Measurements from ENCODE around the gene SNX8. TPM values are rescaled to one million over a fixed set of nuclear protein-coding genes. Genes with fewer than 3 reads are reported as not detected.
A peak's percentile ranks its signal among the peaks of the same experiment; 100 is the strongest.
"Not testable (repeated sequence)": the region's sequence is repeated elsewhere in the genome, so short reads cannot be mapped to it uniquely, and the experiment has no call there.

The SNX8 gene
- total and polyA plus RNA-seq, 2 donors (not counting 1 experiment from before 2014, with no cell fraction given): 64.4 to 126 TPM

- no peak overlapping the region for H3K4me2 ChIP-seq (replicated peaks; ENCODE audit: low read depth, low read length, poor library complexity, severe bottlenecking)
- H3K36me3 ChIP-seq (replicated peaks in 1 of 2; ENCODE audit: control extremely low read depth in 1 of 2, control insufficient read depth in 1 of 2, extremely low read depth in 1 of 2, insufficient read depth in 2 of 2, low read length in 1 of 2): no peaks in the 10 kb centered on the region
- no peak overlapping the region for H2AFZ ChIP-seq (ENCODE audit: insufficient read depth, low read depth, low read length, poor library complexity, severe bottlenecking)
- TF ChIP-seq, protein P1, sequence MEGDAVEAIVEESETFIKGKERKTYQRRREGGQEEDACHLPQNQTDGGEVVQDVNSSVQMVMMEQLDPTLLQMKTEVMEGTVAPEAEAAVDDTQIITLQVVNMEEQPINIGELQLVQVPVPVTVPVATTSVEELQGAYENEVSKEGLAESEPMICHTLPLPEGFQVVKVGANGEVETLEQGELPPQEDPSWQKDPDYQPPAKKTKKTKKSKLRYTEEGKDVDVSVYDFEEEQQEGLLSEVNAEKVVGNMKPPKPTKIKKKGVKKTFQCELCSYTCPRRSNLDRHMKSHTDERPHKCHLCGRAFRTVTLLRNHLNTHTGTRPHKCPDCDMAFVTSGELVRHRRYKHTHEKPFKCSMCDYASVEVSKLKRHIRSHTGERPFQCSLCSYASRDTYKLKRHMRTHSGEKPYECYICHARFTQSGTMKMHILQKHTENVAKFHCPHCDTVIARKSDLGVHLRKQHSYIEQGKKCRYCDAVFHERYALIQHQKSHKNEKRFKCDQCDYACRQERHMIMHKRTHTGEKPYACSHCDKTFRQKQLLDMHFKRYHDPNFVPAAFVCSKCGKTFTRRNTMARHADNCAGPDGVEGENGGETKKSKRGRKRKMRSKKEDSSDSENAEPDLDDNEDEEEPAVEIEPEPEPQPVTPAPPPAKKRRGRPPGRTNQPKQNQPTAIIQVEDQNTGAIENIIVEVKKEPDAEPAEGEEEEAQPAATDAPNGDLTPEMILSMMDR (IDR thresholded peaks at IDR 0.05): no peak
- no peak for TF ChIP-seq EZH2 (IDR thresholded peaks at IDR 0.05; ENCODE audit: borderline replicate concordance, insufficient read depth, low read depth, low read length, poor library complexity, severe bottlenecking)
- H3K27me3 Mint-ChIP-seq: no peaks in the 10 kb centered on the region
- CTCF ChIA-PET: no interaction called here
- WGBS (ENCODE audit: insufficient coverage): 95% methylated on average over 1 of the region's 1 CpG
- H3K4me1 Mint-ChIP-seq: peaks cover 21% of the 10 kb centered on the region
- H3K9me3 ChIP-seq (ENCODE audit: control extremely low read depth in 1 of 3, control insufficient read depth in 2 of 3, insufficient read depth in 1 of 3, low read length in 2 of 3): peaks cover 0 to 12% (median 0%) of the 10 kb centered on the region in 3 donors
- POLR2A ChIA-PET: no interaction called here
- ATAC-seq (ENCODE audit: low read depth): no peak
- H3K4me3 ChIP-seq (ENCODE audit: control extremely low read depth in 1 of 5, extremely low read depth in 1 of 5, insufficient read depth in 1 of 5, low read depth in 2 of 5, low read length in 4 of 5): no peak overlapping the region
- peaks cover 24% of the 10 kb centered on the region for H3K79me2 ChIP-seq (ENCODE audit: control insufficient read depth, insufficient read depth, low read length)
- no peak overlapping the region for H3K4me3 Mint-ChIP-seq
- peaks cover 18 to 37% of the 10 kb centered on the region in 2 donors for H3K4me1 ChIP-seq (ENCODE audit: control insufficient read depth in 2 of 2, insufficient read depth in 2 of 2, low read length in 2 of 2)
- no peak overlapping the region for H3K27ac ChIP-seq (ENCODE audit: low read length in 2 of 2)
- H3K27ac Mint-ChIP-seq: no peak overlapping the region
- intact Hi-C loops (cut with micrococcal nuclease): no loop called here
- no peaks in the 10 kb centered on the region for H4K20me1 ChIP-seq (ENCODE audit: control insufficient read depth, insufficient read depth, low read length, poor library complexity, severe bottlenecking)
- H3K27me3 ChIP-seq (replicated peaks in 1 of 4; ENCODE audit: control extremely low read depth in 1 of 4, control insufficient read depth in 3 of 4, insufficient read depth in 4 of 4, low read length in 3 of 4): no peaks in the 10 kb centered on the region
- no peaks in the 10 kb centered on the region for H3K9me3 Mint-ChIP-seq (ENCODE audit: insufficient read depth)
- H3K9ac ChIP-seq (ENCODE audit: low read length): no peak overlapping the region
- DNase-seq: no peak
These were observed 2.3 kb upstream of the SNX8 start for GRCh38 chr7:2316578-2316977.

DNA sequence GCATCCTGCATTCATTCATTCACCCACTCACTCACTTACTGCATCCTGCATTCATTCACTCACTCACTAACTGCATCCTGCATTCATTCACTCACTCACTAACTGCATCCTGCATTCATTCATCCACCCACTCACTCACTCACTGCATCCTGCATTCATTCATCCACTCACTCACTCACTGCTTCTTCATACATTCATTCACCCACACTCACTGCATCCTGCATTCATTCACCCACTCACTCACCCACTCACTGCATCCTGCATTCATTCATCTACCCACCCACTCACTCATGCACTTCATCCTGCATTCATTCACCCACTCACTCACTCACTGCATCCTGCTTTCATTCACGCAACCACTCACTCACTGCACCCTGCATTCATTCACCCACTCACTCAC lies 1.5 kb upstream of the SNX8 start:
- H3K36me3 ChIP-seq (replicated peaks in 1 of 2; ENCODE audit: control extremely low read depth in 1 of 2, control insufficient read depth in 1 of 2, extremely low read depth in 1 of 2, insufficient read depth in 2 of 2, low read length in 1 of 2): no peaks in the 10 kb centered on the region
- H3K9me3 ChIP-seq (ENCODE audit: control extremely low read depth in 1 of 3, control insufficient read depth in 2 of 3, insufficient read depth in 1 of 3, low read length in 2 of 3): peaks cover 0 to 16% (median 0%) of the 10 kb centered on the region in 3 donors
- Mint-ChIP-seq H3K9me3 (ENCODE audit: insufficient read depth) (no peaks in the 10 kb centered on the region), H3K4me1 (peaks cover 28% of the 10 kb centered on the region), H3K27me3 (no peaks in the 10 kb centered on the region), H3K27ac (no peak overlapping the region), H3K4me3 (no peak overlapping the region)
- ATAC-seq (ENCODE audit: low read depth) (no peak), DNase-seq (no peak)
- 96% methylated on average over 1 of the region's 1 CpG for WGBS (ENCODE audit: insufficient coverage)
- H3K4me1 ChIP-seq (ENCODE audit: control insufficient read depth in 2 of 2, insufficient read depth in 2 of 2, low read length in 2 of 2): peaks cover 25 to 45% of the 10 kb centered on the region in 2 donors
- H3K27ac ChIP-seq (ENCODE audit: low read length in 2 of 2): no peak overlapping the region
- H3K4me2 ChIP-seq (replicated peaks; ENCODE audit: low read depth, low read length, poor library complexity, severe bottlenecking): no peak overlapping the region
- POLR2A ChIA-PET: no interaction called here
- no peak overlapping the region for H2AFZ ChIP-seq (ENCODE audit: insufficient read depth, low read depth, low read length, poor library complexity, severe bottlenecking)
- no peaks in the 10 kb centered on the region for H3K27me3 ChIP-seq (replicated peaks in 1 of 4; ENCODE audit: control extremely low read depth in 1 of 4, control insufficient read depth in 3 of 4, insufficient read depth in 4 of 4, low read length in 3 of 4)
- TF ChIP-seq, protein P1 (IDR thresholded peaks at IDR 0.05): no peak
- TF ChIP-seq EZH2 (IDR thresholded peaks at IDR 0.05; ENCODE audit: borderline replicate concordance, insufficient read depth, low read depth, low read length, poor library complexity, severe bottlenecking): no peak
- intact Hi-C loops (cut with micrococcal nuclease): no loop called here
- peaks cover 32% of the 10 kb centered on the region for H3K79me2 ChIP-seq (ENCODE audit: control insufficient read depth, insufficient read depth, low read length)
- no peaks in the 10 kb centered on the region for H4K20me1 ChIP-seq (ENCODE audit: control insufficient read depth, insufficient read depth, low read length, poor library complexity, severe bottlenecking)
- H3K9ac ChIP-seq (ENCODE audit: low read length): no peak overlapping the region
- H3K4me3 ChIP-seq (ENCODE audit: control extremely low read depth in 1 of 5, extremely low read depth in 1 of 5, insufficient read depth in 1 of 5, low read depth in 2 of 5, low read length in 4 of 5): no peak overlapping the region
- CTCF ChIA-PET: no interaction called here

DNA sequence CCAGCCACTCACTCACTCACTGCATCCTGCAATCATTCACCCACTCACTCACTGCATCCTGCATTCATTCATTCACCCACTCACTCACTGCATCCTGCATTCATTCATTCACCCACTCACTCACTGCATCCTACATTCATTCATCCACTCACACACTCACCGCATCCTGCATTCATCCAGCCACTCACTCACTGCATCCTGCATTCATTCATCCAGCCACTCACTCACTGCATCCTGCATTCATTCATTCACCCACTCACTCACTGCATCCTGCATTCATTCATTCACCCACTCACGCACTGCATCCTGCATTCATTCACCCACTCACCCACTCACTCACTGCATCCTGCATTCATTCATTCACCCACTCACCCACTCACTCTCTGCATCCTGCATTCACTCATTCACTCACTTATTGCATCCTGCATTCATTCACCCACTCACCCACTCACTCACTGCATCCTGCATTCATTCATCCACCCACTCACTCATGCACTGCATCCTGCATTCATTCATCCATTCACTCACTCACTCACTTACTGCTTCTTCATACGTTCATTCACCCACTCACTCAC lies 802 bp upstream of the SNX8 start:
- DNase-seq; H4K20me1 ChIP-seq (ENCODE audit: control insufficient read depth, insufficient read depth, low read length, poor library complexity, severe bottlenecking); H3K9me3 Mint-ChIP-seq (ENCODE audit: insufficient read depth); H2AFZ ChIP-seq (ENCODE audit: insufficient read depth, low read depth, low read length, poor library complexity, severe bottlenecking); H3K27ac Mint-ChIP-seq; H3K36me3 ChIP-seq (replicated peaks in 1 of 2; ENCODE audit: control extremely low read depth in 1 of 2, control insufficient read depth in 1 of 2, extremely low read depth in 1 of 2, insufficient read depth in 2 of 2, low read length in 1 of 2); ATAC-seq (ENCODE audit: low read depth); H3K27ac ChIP-seq (ENCODE audit: low read length in 2 of 2); H3K27me3 Mint-ChIP-seq; CTCF ChIA-PET; H3K4me3 Mint-ChIP-seq; H3K27me3 ChIP-seq (replicated peaks in 1 of 4; ENCODE audit: control extremely low read depth in 1 of 4, control insufficient read depth in 3 of 4, insufficient read depth in 4 of 4, low read length in 3 of 4); POLR2A ChIA-PET: not testable (repeated sequence)
- H3K4me1 Mint-ChIP-seq: peaks cover 34% of the 10 kb centered on the region
- 69% methylated on average over 3 of the region's 3 CpGs for WGBS (ENCODE audit: insufficient coverage)
- Histone ChIP-seq H3K4me2 (replicated peaks; ENCODE audit: low read depth, low read length, poor library complexity, severe bottlenecking) (peak overlapping the region; percentile 92), H3K4me3 (ENCODE audit: control extremely low read depth in 1 of 5, extremely low read depth in 1 of 5, insufficient read depth in 1 of 5, low read depth in 2 of 5, low read length in 4 of 5) (peak overlapping the region in 3 of 5 experiments; percentile 69 to 86 (median 81)), H3K9me3 (ENCODE audit: control extremely low read depth in 1 of 3, control insufficient read depth in 2 of 3, insufficient read depth in 1 of 3, low read length in 2 of 3) (peaks cover 0 to 16% (median 0%) of the 10 kb centered on the region in 3 donors), H3K79me2 (ENCODE audit: control insufficient read depth, insufficient read depth, low read length) (peaks cover 39% of the 10 kb centered on the region), H3K4me1 (ENCODE audit: control insufficient read depth in 2 of 2, insufficient read depth in 2 of 2, low read length in 2 of 2) (peaks cover 28 to 52% of the 10 kb centered on the region in 2 donors), H3K9ac (ENCODE audit: low read length) (peak overlapping the region; percentile 90)
- intact Hi-C loops (cut with micrococcal nuclease): loop anchor here (1.0 to 5.0 kb wide), 8 partner anchors 16 to 745 kb away; partner anchors contain the start of genes CHST12, EIF3B and PSMG3

Measured in B cell (primary cell).